ENCODE measurements around the gene GRIK3.

Gene GRIK3

GRCh38 chr1:36981126-36981525 is 53.2 kb downstream of the GRIK3 start:
- no peak for DNase-seq (ENCODE audit: low read depth)

- no peak for DNase-seq (ENCODE audit: low read depth)
These were observed 56.4 kb downstream of the GRIK3 start for GRCh38 chr1:36977731-36978406.

GRCh38 chr1:36975642-36976041 is 58.7 kb downstream of the GRIK3 start:
- DNase-seq (ENCODE audit: low read depth): no peak

- DNase-seq (ENCODE audit: low read depth): no peak
These were observed 61.3 kb downstream of the GRIK3 start for GRCh38 chr1:36973056-36973455.

GRCh38 chr1:36971852-36972618 is 62.3 kb downstream of the GRIK3 start:
- no peak for DNase-seq (ENCODE audit: low read depth)

GRCh38 chr1:36968730-36969129 is 65.6 kb downstream of the GRIK3 start:
- DNase-seq (ENCODE audit: low read depth): no peak

- DNase-seq (ENCODE audit: low read depth): no peak
These were observed 68.1 kb downstream of the GRIK3 start for GRCh38 chr1:36966242-36966641.

GRCh38 chr1:36965275-36966159 is 68.8 kb downstream of the GRIK3 start:
- no peak for DNase-seq (ENCODE audit: low read depth)

- DNase-seq (ENCODE audit: low read depth): no peak
These were observed 69.5 kb downstream of the GRIK3 start for GRCh38 chr1:36964830-36965229.

GRCh38 chr1:36963006-36963405 is 71.3 kb downstream of the GRIK3 start:
- no peak for DNase-seq (ENCODE audit: low read depth)

GRCh38 chr1:36961062-36961615 is 73.2 kb downstream of the GRIK3 start:
- DNase-seq (ENCODE audit: low read depth): no peak

- DNase-seq (ENCODE audit: low read depth): no peak
These were observed 77.7 kb downstream of the GRIK3 start for GRCh38 chr1:36956570-36956969.

- DNase-seq (ENCODE audit: low read depth): no peak
These were observed 79.3 kb downstream of the GRIK3 start for GRCh38 chr1:36955016-36955415.

- no peak for DNase-seq (ENCODE audit: low read depth)
These were observed 81.3 kb downstream of the GRIK3 start for GRCh38 chr1:36953061-36953460.

GRCh38 chr1:36951761-36952160 is 82.6 kb downstream of the GRIK3 start:
- DNase-seq (ENCODE audit: low read depth): no peak

- DNase-seq (ENCODE audit: low read depth): no peak
These were observed 83.0 kb downstream of the GRIK3 start for GRCh38 chr1:36951292-36951750.

- DNase-seq (ENCODE audit: low read depth): no peak
These were observed 83.6 kb downstream of the GRIK3 start for GRCh38 chr1:36950604-36951291.

GRCh38 chr1:36948606-36949005 is 85.7 kb downstream of the GRIK3 start:
- DNase-seq (ENCODE audit: low read depth): no peak

GRCh38 chr1:36948147-36948546 is 86.2 kb downstream of the GRIK3 start:
- no peak for DNase-seq (ENCODE audit: low read depth)

GRCh38 chr1:36947384-36947783 is 86.9 kb downstream of the GRIK3 start:
- no peak for DNase-seq (ENCODE audit: low read depth)

GRCh38 chr1:36944883-36945282 is 89.4 kb downstream of the GRIK3 start:
- no peak for DNase-seq (ENCODE audit: low read depth)

- DNase-seq (ENCODE audit: low read depth): no peak
These were observed 92.2 kb downstream of the GRIK3 start for GRCh38 chr1:36942148-36942547.
